Activated CD4-positive, alpha-beta T cell treated with anti-CD3 and anti-CD28 coated beads, Interleukin-2, amount 10 ng/mL, durations not matched to agents 7 days and 5 days (primary cell): Measurements from ENCODE around the gene CD244. TPM values are rescaled to one million over a fixed set of nuclear protein-coding genes. Genes with fewer than 3 reads are reported as not detected.
"Not testable (repeated sequence)": the region's sequence is repeated elsewhere in the genome, so short reads cannot be mapped to it uniquely, and the experiment has no call there.

Source experiments
- CTCF ChIA-PET: fragments of 350-600 bp; sonication (Branson Sonifier 250); formaldehyde crosslinking; loops from one replicate; lab custom pipeline; 2021; ENCODE audit warnings: antibody characterized with exemption; lab: Charles Lee
- POLR2A ChIA-PET: fragments of 350-600 bp; sonication (Branson Sonifier 250); formaldehyde crosslinking; loops from one replicate; lab custom pipeline; 2021; ENCODE audit warnings: antibody characterized with exemption; lab: Charles Lee
- DNase-seq: peaks from one replicate; pipeline ENCODE4 v3.0.0-alpha.2; 2020
- H3K27ac Mint-ChIP-seq: one replicate; pipeline ENCODE4 v1.8.0; 2021; ENCODE audit warnings: mild to moderate bottlenecking, moderate library complexity, mixed read lengths
- H3K27me3 Mint-ChIP-seq: one replicate; pipeline ENCODE4 v1.8.0; 2021; ENCODE audit warnings: mixed read lengths
- H3K36me3 Mint-ChIP-seq: one replicate; pipeline ENCODE4 v1.8.0; 2021; ENCODE audit warnings: low read depth, mixed read lengths
- H3K4me1 Mint-ChIP-seq: one replicate; pipeline ENCODE4 v1.8.0; 2021; ENCODE audit warnings: mixed read lengths
- H3K4me3 Mint-ChIP-seq: one replicate; pipeline ENCODE4 v1.8.0; 2021; ENCODE audit warnings: mild to moderate bottlenecking, moderate library complexity, mixed read lengths
- H3K9me3 Mint-ChIP-seq: one replicate; pipeline ENCODE4 v1.8.0; 2021; ENCODE audit warnings: mixed read lengths
- total RNA-seq, 2 experiments: library from RNA; stranded (reverse); gene quantifications; one replicate each; pipeline ENCODE4 v1.2.3, GENCODE V29; 2021

CD244 gene
- 1 to 10 TPM; 1.8 to 2.1 TPM for total RNA-seq

GRCh38 chr1:160862203-160863060, at the start of gene CD244:
Gene CD244 (minus strand): TSS chr1:160862887. CDS start chr1:160862677, 210 bp downstream.
- H3K27ac Mint-ChIP-seq: peak within 1 kb of the TSS; percentile 26
- no peaks in the 10 kb centered on the region for H3K9me3 Mint-ChIP-seq
- CTCF ChIA-PET: interaction anchor here (0.6 to 2.5 kb wide), 5 partner anchors 11 to 107 kb away, joined by 4 to 10 read pairs (median 7); no protein-coding TSS in a partner anchor

GRCh38 chr1:160911925-160912324, 49.2 kb upstream of the CD244 start:
- ChIA-PET CTCF (interaction anchor here (0.6 to 0.9 kb wide), 2 partner anchors 11 to 475 kb away, joined by 3 read pairs; no protein-coding TSS in a partner anchor), POLR2A (no interaction called here)
- no peak overlapping the region for H3K4me3 Mint-ChIP-seq

More at GRCh38 chr1:160862203-160863060, at the start of gene CD244:
- Mint-ChIP-seq H3K4me1 (peaks cover 26% of the 10 kb centered on the region), H3K4me3 (no peak within 1 kb of the TSS), H3K36me3 (no peaks in the 10 kb centered on the region), H3K27me3 (no peaks in the 10 kb centered on the region)
- POLR2A ChIA-PET: interaction anchor here (0.5 to 0.7 kb wide), 2 partner anchors 12 to 159 kb away, joined by 3 read pairs; partner anchors contain the start of gene F11R
- DNase-seq: peak; percentile 41

GRCh38 chr1:160911441-160911840, 48.8 kb upstream of the CD244 start:
- DNase-seq: no peak
- Mint-ChIP-seq H3K9me3 (no peaks in the 10 kb centered on the region), H3K27me3 (no peaks in the 10 kb centered on the region), H3K4me3 (no peak overlapping the region), H3K27ac (no peak overlapping the region), H3K36me3 (no peaks in the 10 kb centered on the region), H3K4me1 (no peaks in the 10 kb centered on the region)
- ChIA-PET CTCF (no interaction called here), POLR2A (no interaction called here)

More at GRCh38 chr1:160911925-160912324, 49.2 kb upstream of the CD244 start:
- no peak for DNase-seq
- no peaks in the 10 kb centered on the region for H3K4me1 Mint-ChIP-seq
- H3K27me3 Mint-ChIP-seq: peaks cover 4% of the 10 kb centered on the region
- no peaks in the 10 kb centered on the region for H3K9me3 Mint-ChIP-seq
- H3K27ac Mint-ChIP-seq: no peak overlapping the region
- H3K36me3 Mint-ChIP-seq: no peaks in the 10 kb centered on the region

- Mint-ChIP-seq H3K4me1 (no peaks in the 10 kb centered on the region), H3K36me3 (no peaks in the 10 kb centered on the region), H3K27me3 (no peaks in the 10 kb centered on the region), H3K9me3 (no peaks in the 10 kb centered on the region), H3K27ac (no peak overlapping the region), H3K4me3 (no peak overlapping the region)
- ChIA-PET POLR2A (no interaction called here), CTCF (no interaction called here)
- DNase-seq: no peak
These were observed 47.6 kb upstream of the CD244 start for GRCh38 chr1:160910170-160910750.

- Mint-ChIP-seq H3K4me3 (no peak overlapping the region), H3K36me3 (no peaks in the 10 kb centered on the region), H3K4me1 (no peaks in the 10 kb centered on the region), H3K27ac (no peak overlapping the region), H3K27me3 (peaks cover 1% of the 10 kb centered on the region), H3K9me3 (no peaks in the 10 kb centered on the region)
- CTCF ChIA-PET: interaction anchor here (0.8 to 1.6 kb wide), 3 partner anchors 44 to 73 kb away, joined by 3 read pairs; partner anchors contain the start of gene ITLN2
- POLR2A ChIA-PET: no interaction called here
- DNase-seq: no peak
These were observed 45.3 kb upstream of the CD244 start for GRCh38 chr1:160907976-160908375.

- POLR2A ChIA-PET: no interaction called here
- Mint-ChIP-seq H3K27ac (no peak overlapping the region), H3K4me3 (no peak overlapping the region), H3K9me3 (peaks cover 1% of the 10 kb centered on the region), H3K27me3 (peaks cover 8% of the 10 kb centered on the region), H3K36me3 (no peaks in the 10 kb centered on the region), H3K4me1 (no peaks in the 10 kb centered on the region)
- CTCF ChIA-PET: no interaction called here
- no peak for DNase-seq
These were observed 42.9 kb upstream of the CD244 start for GRCh38 chr1:160905617-160905989.

- ChIA-PET CTCF (no interaction called here), POLR2A (no interaction called here)
- H3K27ac Mint-ChIP-seq: no peak overlapping the region
- H3K36me3 Mint-ChIP-seq: no peaks in the 10 kb centered on the region
- DNase-seq: no peak
- H3K27me3 Mint-ChIP-seq: peaks cover 9% of the 10 kb centered on the region
- H3K4me1 Mint-ChIP-seq: no peaks in the 10 kb centered on the region
- no peak overlapping the region for H3K4me3 Mint-ChIP-seq
- H3K9me3 Mint-ChIP-seq: peaks cover 5% of the 10 kb centered on the region
These were observed 42.3 kb upstream of the CD244 start for GRCh38 chr1:160904783-160905616.

- H3K4me3 Mint-ChIP-seq, H3K9me3 Mint-ChIP-seq, DNase-seq, H3K4me1 Mint-ChIP-seq, H3K27ac Mint-ChIP-seq, H3K36me3 Mint-ChIP-seq, POLR2A ChIA-PET: not testable (repeated sequence)
- H3K27me3 Mint-ChIP-seq: peaks cover 30% of the 10 kb centered on the region
- CTCF ChIA-PET: interaction anchor here (0.6 kb wide), 1 partner anchor 303 kb away, joined by 4 read pairs; no protein-coding TSS in a partner anchor
These were observed 39.6 kb upstream of the CD244 start for GRCh38 chr1:160902251-160902650.

GRCh38 chr1:160901768-160902167, 39.1 kb upstream of the CD244 start:
- no peak overlapping the region for H3K27ac Mint-ChIP-seq
- POLR2A ChIA-PET: no interaction called here
- no peak for DNase-seq
- H3K9me3 Mint-ChIP-seq: peaks cover 5% of the 10 kb centered on the region
- H3K36me3 Mint-ChIP-seq: no peaks in the 10 kb centered on the region
- H3K4me3 Mint-ChIP-seq: no peak overlapping the region
- CTCF ChIA-PET: interaction anchor here (0.6 kb wide), 1 partner anchor 303 kb away, joined by 4 read pairs; no protein-coding TSS in a partner anchor
- H3K27me3 Mint-ChIP-seq: peaks cover 33% of the 10 kb centered on the region
- no peaks in the 10 kb centered on the region for H3K4me1 Mint-ChIP-seq

GRCh38 chr1:160900683-160901082, 38.0 kb upstream of the CD244 start:
- peaks cover 39% of the 10 kb centered on the region for H3K27me3 Mint-ChIP-seq
- not testable (repeated sequence) for H3K36me3 Mint-ChIP-seq, H3K9me3 Mint-ChIP-seq

GRCh38 chr1:160894368-160895135, 31.9 kb upstream of the CD244 start:
- POLR2A ChIA-PET, DNase-seq, H3K27ac Mint-ChIP-seq, H3K4me3 Mint-ChIP-seq, CTCF ChIA-PET, H3K9me3 Mint-ChIP-seq, H3K4me1 Mint-ChIP-seq, H3K36me3 Mint-ChIP-seq: not testable (repeated sequence)
- H3K27me3 Mint-ChIP-seq: peaks cover 44% of the 10 kb centered on the region

More at GRCh38 chr1:160900683-160901082, 38.0 kb upstream of the CD244 start:
- POLR2A ChIA-PET, H3K4me3 Mint-ChIP-seq, H3K4me1 Mint-ChIP-seq, DNase-seq, H3K27ac Mint-ChIP-seq: not testable (repeated sequence)
- CTCF ChIA-PET: interaction anchor here (1.2 kb wide), 1 partner anchor 12 kb away, joined by 3 read pairs; no protein-coding TSS in a partner anchor

- Mint-ChIP-seq H3K4me3 (no peak overlapping the region), H3K27me3 (peaks cover 18% of the 10 kb centered on the region), H3K9me3 (peaks cover 10% of the 10 kb centered on the region), H3K4me1 (no peaks in the 10 kb centered on the region), H3K36me3 (no peaks in the 10 kb centered on the region), H3K27ac (no peak overlapping the region)
- no peak for DNase-seq
- ChIA-PET POLR2A (no interaction called here), CTCF (interaction anchor here (0.5 kb wide), 1 partner anchor 100 kb away, joined by 3 read pairs; no protein-coding TSS in a partner anchor)
These were observed 28.8 kb upstream of the CD244 start for GRCh38 chr1:160891474-160891873.
